Left hindlimb (tissue), 1 donor: Measurements from ENCODE around the gene HMGB2.
A peak's percentile ranks its signal among the peaks of the same experiment; 100 is the strongest.

Source experiments
- DNase-seq: peaks from one replicate; pipeline ENCODE4 v3.0.0-alpha.2; 2018

Gene HMGB2

DNA sequence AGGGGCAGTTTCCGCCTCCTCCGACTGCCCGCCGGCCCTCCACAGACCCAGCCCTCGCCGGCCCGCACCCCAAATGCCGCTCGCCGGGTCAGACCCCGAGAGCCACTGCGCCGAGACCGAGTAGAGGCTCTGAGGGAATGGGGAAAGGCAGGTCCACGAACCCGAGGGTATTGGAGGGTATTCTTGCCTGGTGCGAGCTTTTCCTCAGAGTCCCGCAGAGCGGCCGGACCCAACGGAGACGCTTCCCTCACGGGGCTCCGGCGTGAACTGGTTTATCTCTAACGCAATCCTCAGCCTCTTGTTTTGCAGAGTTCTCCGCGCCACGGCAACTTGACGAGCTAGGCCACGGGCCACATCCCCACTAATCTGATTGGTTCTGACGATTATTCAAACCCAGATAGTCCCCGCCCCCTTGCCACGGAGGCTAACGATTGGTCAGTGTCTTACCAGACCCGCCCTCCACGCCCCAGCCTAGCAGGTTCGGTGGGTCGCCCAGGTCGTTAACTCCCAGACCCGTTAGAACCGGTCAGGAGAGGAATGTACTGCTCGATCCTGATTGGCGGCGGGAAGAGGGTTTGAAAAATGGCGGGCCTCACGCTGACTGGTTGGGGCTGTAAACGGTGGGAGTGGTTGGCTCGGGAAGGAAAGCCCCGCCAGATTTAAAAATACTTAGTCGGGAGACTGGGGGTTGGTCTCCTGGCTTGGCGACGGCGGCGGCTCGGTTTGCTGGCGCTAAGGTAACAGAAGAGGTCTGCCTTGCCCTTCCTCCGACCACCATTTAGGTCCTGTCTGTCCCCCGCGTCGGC lies at the start of gene HMGB2:
Gene HMGB2 (minus strand): TSS at position 274 of the 806 bp plus-strand sequence. CDS start 709 bp downstream, outside the sequence.
- DNase-seq: peak; percentile 100

GRCh38 chr4:173382349-173382748 lies 48.2 kb upstream of the HMGB2 start:
- DNase-seq: no peak

- DNase-seq: no peak
Observed at GRCh38 chr4:173381610-173382009, 47.5 kb upstream of the HMGB2 start.

- no peak for DNase-seq
Observed at GRCh38 chr4:173380987-173381386, 46.8 kb upstream of the HMGB2 start.

GRCh38 chr4:173379929-173380328 lies 45.8 kb upstream of the HMGB2 start:
- DNase-seq: no peak

DNA sequence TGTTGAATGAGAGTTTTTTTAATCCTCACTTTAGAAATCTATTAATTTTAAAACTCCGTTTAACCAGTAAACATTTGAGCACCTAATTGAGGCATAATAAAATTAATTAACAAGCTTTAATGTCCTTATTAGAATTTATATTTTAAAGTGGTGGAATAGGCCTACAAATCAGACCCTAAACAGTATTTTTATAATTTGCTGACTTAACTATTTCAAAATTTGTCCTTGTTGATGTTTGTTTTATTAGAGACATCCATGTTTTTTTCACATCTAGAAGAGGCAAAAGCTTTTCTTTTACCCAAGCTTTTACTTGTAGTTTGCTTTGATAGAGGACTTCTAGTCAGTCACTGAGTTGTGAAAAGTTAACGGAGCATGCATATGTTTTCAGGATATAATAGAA lies 40.4 kb upstream of the HMGB2 start:
- DNase-seq: no peak

DNA sequence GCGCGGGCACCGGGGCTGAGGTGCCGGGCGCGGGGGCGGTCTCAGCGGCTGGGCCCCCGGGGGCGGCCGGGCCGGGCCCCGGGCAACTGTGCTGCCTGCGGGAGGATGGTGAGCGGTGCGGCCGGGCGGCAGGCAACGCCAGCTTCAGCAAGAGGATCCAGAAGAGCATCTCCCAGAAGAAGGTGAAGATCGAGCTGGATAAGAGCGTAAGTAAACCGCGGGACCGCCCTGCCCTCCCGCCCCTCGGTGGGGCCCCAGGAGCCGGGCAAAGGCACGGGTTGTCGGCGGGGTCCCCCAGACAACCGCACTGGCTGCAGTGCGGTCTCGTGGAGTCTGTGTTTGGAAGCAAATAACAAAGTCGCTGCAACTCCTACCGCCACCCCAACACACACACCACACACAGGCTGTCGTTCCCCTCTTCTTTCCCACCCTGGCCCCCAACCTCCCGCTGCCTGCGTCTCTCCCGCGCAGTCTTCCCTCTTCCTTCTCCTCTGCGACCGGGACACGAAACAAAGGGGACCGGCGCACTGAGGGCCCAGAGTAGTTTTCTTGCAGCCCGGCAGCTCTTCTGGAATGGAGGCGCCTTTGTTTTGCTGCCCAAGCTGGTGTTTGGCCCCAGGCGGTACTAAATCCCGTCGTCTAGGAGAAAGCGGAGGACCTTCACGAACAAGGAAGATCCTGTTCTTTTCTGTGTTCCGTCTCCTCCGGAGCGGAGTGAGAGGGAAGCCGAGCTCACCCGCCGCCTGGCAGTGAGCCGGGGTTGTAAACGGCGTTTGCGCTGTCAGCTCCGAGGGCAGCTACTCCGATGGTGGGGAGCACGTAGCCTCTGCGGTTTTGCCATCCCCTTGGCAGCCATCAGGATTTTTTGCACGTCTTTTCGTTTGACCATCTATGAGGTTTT lies 37.4 kb upstream of the HMGB2 start:
- DNase-seq: peak; percentile 89

DNA sequence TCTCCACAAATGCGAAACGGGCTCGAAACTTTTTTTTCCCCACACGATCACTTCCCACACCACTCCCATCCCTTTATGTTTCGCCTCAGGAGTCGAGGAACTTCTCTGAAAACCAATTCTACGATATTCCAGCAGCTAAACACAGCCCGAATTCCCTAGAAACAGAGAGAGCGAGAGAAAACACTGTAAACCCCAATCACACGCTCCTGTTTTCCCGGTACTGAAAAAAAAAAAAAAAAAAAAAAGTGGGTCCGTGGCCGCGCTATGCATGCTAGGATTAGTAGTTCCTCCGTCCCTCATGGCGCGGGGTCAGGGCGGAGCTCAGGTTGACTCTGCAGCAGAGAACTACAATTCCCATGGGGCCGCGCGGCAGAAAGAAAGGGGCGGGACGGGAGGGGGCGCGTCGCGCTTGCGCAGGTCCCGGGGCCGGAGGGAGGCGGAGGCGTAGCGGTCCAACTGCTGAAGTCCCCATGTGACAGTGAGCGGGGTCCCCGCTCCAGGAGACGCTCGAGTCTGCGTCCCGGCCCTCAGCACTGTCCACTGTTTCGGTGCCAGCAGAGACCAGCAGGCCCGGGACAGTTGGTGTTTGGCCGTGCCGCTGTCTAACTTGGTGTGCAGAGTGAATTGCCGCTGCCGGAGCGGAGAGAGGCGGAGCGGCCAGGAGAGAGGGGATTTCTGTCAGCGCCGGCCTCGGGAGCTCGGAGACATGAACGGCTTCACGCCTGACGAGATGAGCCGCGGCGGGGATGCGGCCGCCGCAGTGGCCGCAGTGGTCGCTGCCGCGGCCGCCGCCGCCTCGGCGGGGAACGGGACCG lies 36.5 kb upstream of the HMGB2 start, which contains the start of gene SAP30:
Gene SAP30 (plus strand): TSS at position 478 of the 815 bp plus-strand sequence. CDS start 229 bp downstream, at position 707.
- peak; percentile 100 for DNase-seq

DNA sequence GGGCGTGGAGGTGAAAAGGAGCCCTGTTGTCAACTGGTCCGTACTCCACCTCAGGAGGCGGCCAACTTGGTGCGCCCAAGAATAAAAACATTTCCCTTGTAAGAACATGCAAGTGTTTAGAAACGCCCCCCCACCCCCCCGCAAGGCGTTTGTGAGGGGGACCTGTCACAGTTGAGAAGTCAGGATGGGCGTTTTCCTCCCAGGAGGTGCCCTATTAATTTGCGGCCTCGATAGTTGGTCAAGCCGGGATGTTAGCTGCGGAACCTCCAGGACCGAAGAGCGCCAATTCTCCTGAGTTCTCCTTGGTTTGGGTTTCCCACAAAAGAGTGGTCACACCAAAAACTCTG lies 35.9 kb upstream of the HMGB2 start:
- DNase-seq: no peak

GRCh38 chr4:173367946-173368345 lies 33.8 kb upstream of the HMGB2 start:
- no peak for DNase-seq

GRCh38 chr4:173367285-173367684 lies 33.1 kb upstream of the HMGB2 start:
- DNase-seq: no peak

GRCh38 chr4:173365359-173365996 lies 31.3 kb upstream of the HMGB2 start:
- no peak for DNase-seq

DNA sequence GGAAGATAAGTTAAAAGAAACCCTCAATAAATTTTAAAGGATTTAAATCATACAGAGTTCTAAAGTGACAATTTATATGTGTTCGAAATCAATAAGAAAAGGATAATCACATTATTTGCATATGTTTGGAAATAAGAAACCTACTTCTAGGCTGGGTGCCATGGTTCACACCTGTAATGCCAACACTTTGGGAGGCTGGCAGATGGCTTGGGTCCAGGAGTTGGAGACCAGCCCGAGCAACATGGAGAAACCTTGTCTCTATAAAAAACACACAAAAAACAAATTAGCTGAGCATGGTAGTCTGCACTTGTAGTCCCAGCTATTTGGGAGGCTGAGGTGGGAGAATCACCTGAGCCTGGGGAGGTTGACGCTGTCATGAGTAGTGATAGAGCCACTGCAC lies 28.5 kb upstream of the HMGB2 start:
- no peak for DNase-seq

- DNase-seq: no peak
Observed at GRCh38 chr4:173360587-173361221, 26.5 kb upstream of the HMGB2 start.

DNA sequence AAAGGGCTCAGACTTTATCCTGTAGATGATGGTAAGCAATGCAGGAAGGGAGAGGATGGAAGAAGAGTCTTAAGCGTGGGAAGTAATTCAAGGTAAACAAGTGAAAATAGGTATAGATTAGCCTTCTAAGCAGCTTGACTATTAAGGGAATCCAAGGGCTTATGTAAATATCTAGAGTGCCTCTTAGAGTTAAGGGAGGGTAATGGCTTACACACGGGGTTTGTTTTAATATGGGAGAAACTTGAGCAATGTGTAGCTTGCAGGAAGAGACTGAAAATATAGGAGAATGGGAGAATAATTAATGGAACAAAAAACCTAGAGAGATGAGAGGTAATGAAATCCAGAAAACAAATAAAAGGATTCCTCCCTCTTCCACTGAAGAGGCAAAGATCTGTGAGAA lies 23.8 kb upstream of the HMGB2 start:
- no peak for DNase-seq

DNA sequence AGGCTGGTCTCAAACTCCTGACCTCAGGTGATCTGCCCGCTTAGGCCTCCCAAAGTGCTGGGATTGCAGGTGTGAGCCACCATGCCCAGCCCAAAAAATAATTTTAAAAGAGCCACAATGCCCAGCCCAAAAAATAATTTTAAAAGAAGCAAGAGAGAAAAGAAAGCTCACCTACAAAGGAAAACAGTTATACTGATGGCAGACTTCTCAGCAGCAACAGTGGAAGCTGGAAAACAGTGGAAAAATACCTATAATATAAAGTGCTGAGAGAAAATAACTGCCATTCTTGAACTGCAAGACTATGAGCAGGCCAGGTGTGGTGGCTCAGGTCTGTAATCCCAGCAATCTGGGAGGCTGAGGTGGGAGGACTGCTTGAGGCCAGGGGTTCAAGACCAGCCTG lies 13.3 kb upstream of the HMGB2 start:
- no peak for DNase-seq

GRCh38 chr4:173346074-173346473 lies 11.9 kb upstream of the HMGB2 start:
- DNase-seq: no peak

- no peak for DNase-seq
Observed at GRCh38 chr4:173345648-173346047, 11.5 kb upstream of the HMGB2 start.

- no peak for DNase-seq
Observed at GRCh38 chr4:173343832-173344397, 9.8 kb upstream of the HMGB2 start.

DNA sequence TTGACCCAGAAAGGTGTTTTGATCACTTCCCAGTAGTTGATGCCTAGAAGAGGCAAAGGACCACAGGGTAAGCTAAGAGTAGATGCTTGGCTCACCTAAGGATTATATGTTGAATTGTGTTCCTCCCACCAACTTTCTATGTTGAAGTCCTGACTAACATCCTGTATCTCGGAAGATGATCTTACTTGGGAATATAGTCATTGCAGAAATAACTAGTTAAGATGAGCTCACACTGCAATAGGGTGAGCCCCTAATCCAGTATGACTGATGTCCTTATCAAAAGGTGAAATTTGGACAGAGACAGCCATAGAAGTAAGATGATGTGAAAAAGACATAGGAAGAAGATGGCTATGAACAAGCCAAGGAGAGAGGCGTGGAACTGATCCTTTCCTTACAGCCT lies 3.3 kb upstream of the HMGB2 start:
- DNase-seq: no peak

- peak; percentile 85 for DNase-seq
Observed at GRCh38 chr4:173334891-173335752, 964 bp upstream of the HMGB2 start.
